ENCODE measurements around the gene TRIP12. TPM values are rescaled to one million over a fixed set of nuclear protein-coding genes. Genes with fewer than 3 reads are reported as not detected.

TRIP12 gene
- total and polyA plus RNA-seq, 2 of the 13 experiments (the other 11 are each of a cell fraction or from before 2014, with no cell fraction given): 72.1 to 153 TPM

- TF ChIP-seq PTBP1 (IDR thresholded peaks at IDR 0.05; ENCODE audit: low read depth, low read length, poor library complexity, severe bottlenecking) (peak; percentile 93), ZNF33A (CRISPR knock-in tag; IDR thresholded peaks at IDR 0.05; ENCODE audit: borderline replicate concordance) (0 out of 2 replicates have a peak, but pooled peaks have one; percentile 26), KDM3A (CRISPR knock-in tag; IDR thresholded peaks at IDR 0.05; ENCODE audit: low read depth) (no peak; the same call in 1 of the 2 replicates), LCORL (IDR thresholded peaks at IDR 0.05) (no peak), LCORL (CRISPR knock-in tag; IDR thresholded peaks at IDR 0.05) (no peak), AKAP8 (CRISPR knock-in tag; IDR thresholded peaks at IDR 0.05) (no peak), ZNF530 (CRISPR knock-in tag; IDR thresholded peaks at IDR 0.05; ENCODE audit: low read depth) (no peak), RERE (CRISPR knock-in tag; IDR thresholded peaks at IDR 0.05; ENCODE audit: low read depth) (no peak), TGIF2 (CRISPR knock-in tag; IDR thresholded peaks at IDR 0.05) (peak; percentile 73; the same call in 1 of the 2 replicates), ZNF143 (CRISPR knock-in tag; IDR thresholded peaks at IDR 0.05) (peak; percentile 47), ZNF224 (CRISPR knock-in tag; IDR thresholded peaks at IDR 0.05) (no peak), NFE2L1 (CRISPR knock-in tag; IDR thresholded peaks at IDR 0.05; ENCODE audit: borderline replicate concordance) (no peak), ZNF839 (CRISPR knock-in tag; IDR thresholded peaks at IDR 0.05; ENCODE audit: borderline replicate concordance) (peak; percentile 30; the same call in 1 of the 2 replicates), NRL (CRISPR knock-in tag; IDR thresholded peaks at IDR 0.05; ENCODE audit: borderline replicate concordance) (0 out of 2 replicates have a peak, but pooled peaks have one; percentile 64), FOXK2 (IDR thresholded peaks at IDR 0.05) (peak; percentile 66; the same call in 1 of the 2 replicates), ZNF776 (CRISPR knock-in tag; IDR thresholded peaks at IDR 0.05) (peak; percentile 58; the same call in 1 of the 2 replicates), ZNF20 (CRISPR knock-in tag; IDR thresholded peaks at IDR 0.05) (0 out of 2 replicates have a peak, but pooled peaks have one; percentile 75), KLF11 (CRISPR knock-in tag; IDR thresholded peaks at IDR 0.05) (0 out of 2 replicates have a peak, but pooled peaks have one; percentile 56), DRAP1 (CRISPR knock-in tag; IDR thresholded peaks at IDR 0.05) (peak; percentile 46; the same call in 1 of the 2 replicates), RFXANK (CRISPR knock-in tag; IDR thresholded peaks at IDR 0.05) (no peak), ETS1 (CRISPR knock-in tag; IDR thresholded peaks at IDR 0.05) (peak; percentile 12; the same call in 1 of the 2 replicates), MZF1 (CRISPR knock-in tag; IDR thresholded peaks at IDR 0.05; ENCODE audit: borderline replicate concordance) (no peak), ZFX (CRISPR knock-in tag; IDR thresholded peaks at IDR 0.05; ENCODE audit: low read depth) (peak; percentile 79)
Measured at GRCh38 chr2:229921101-229921891, 513 bp downstream of the TRIP12 start (continued).
